RCC 7860 (cell line): ENCODE data around the gene SYNE1.
"Not testable (repeated sequence)": the region's sequence is repeated elsewhere in the genome, so short reads cannot be mapped to it uniquely, and the experiment has no call there.

Experiments used
- DNase-seq: peaks from one replicate; pipeline ENCODE4 v3.0.0-alpha.2; 2015; ENCODE audit warnings: low spot score
- FAIRE-seq: peaks from 2 replicates; lab custom pipeline; 2012; peaks lifted over from hg19 to GRCh38; lab: Jason Lieb, UNC

The SYNE1 gene

GRCh38 chr6:152338335-152339125, 298.6 kb downstream of the SYNE1 start:
- FAIRE-seq, result no peak
- no peak for DNase-seq

- FAIRE-seq, result no peak
These were observed 302.6 kb downstream of the SYNE1 start for GRCh38 chr6:152334555-152334954.

GRCh38 chr6:152330961-152331360, 306.2 kb downstream of the SYNE1 start:
- FAIRE-seq, result no peak
- DNase-seq, result no peak

More at GRCh38 chr6:152334555-152334954, 302.6 kb downstream of the SYNE1 start:
- no peak for DNase-seq

GRCh38 chr6:152329638-152330448, 307.3 kb downstream of the SYNE1 start:
- DNase-seq (no peak), FAIRE-seq (no peak)

- not testable (repeated sequence) for FAIRE-seq, DNase-seq
These were observed 309.0 kb downstream of the SYNE1 start for GRCh38 chr6:152328200-152328599.

GRCh38 chr6:152323376-152323775, 313.8 kb downstream of the SYNE1 start:
- no peak for DNase-seq
- no peak for FAIRE-seq

GRCh38 chr6:152318278-152318677, 318.9 kb downstream of the SYNE1 start:
- no peak for DNase-seq
- no peak for FAIRE-seq

- FAIRE-seq (no peak), DNase-seq (no peak)
These were observed 321.1 kb downstream of the SYNE1 start for GRCh38 chr6:152316024-152316423.

GRCh38 chr6:152314483-152314832, 322.7 kb downstream of the SYNE1 start:
- FAIRE-seq (no peak), DNase-seq (no peak)

GRCh38 chr6:152313542-152314482, 323.4 kb downstream of the SYNE1 start:
- FAIRE-seq, result no peak
- no peak for DNase-seq

GRCh38 chr6:152312434-152312833, 324.7 kb downstream of the SYNE1 start:
- peak; percentile 47 for FAIRE-seq
- DNase-seq, result no peak

- FAIRE-seq, result no peak
These were observed 326.7 kb downstream of the SYNE1 start for GRCh38 chr6:152310371-152310954.

GRCh38 chr6:152309648-152310047, 327.5 kb downstream of the SYNE1 start:
- FAIRE-seq (no peak), DNase-seq (no peak)

More at GRCh38 chr6:152310371-152310954, 326.7 kb downstream of the SYNE1 start:
- DNase-seq, result no peak

GRCh38 chr6:152309006-152309405, 328.2 kb downstream of the SYNE1 start:
- DNase-seq, result no peak
- FAIRE-seq, result no peak

- no peak for DNase-seq
- no peak for FAIRE-seq
These were observed 328.9 kb downstream of the SYNE1 start for GRCh38 chr6:152308306-152308705.

- DNase-seq, result no peak
- no peak for FAIRE-seq
These were observed 331.5 kb downstream of the SYNE1 start for GRCh38 chr6:152305672-152306071.

- DNase-seq (peak; percentile 68), FAIRE-seq (no peak)
These were observed 335.2 kb downstream of the SYNE1 start for GRCh38 chr6:152301765-152302568.

GRCh38 chr6:152301021-152301764, 336.0 kb downstream of the SYNE1 start:
- FAIRE-seq, result no peak
- no peak for DNase-seq

GRCh38 chr6:152300517-152300916, 336.6 kb downstream of the SYNE1 start:
- DNase-seq, result no peak
- no peak for FAIRE-seq
